Transverse colon (tissue), 4 donors: ENCODE measurements around the gene B3GALT5. TPM values are rescaled to one million over a fixed set of nuclear protein-coding genes. Genes with fewer than 3 reads are reported as not detected.

Source experiments
- DNase-seq: peaks from one replicate; pipeline ENCODE4 v3.0.0-alpha.2; 2019
- H3K27ac ChIP-seq, 4 donors: fragments of 200-600 bp; sonication (generic); 2 replicates each; pipeline ENCODE4 v1.5.1; 2016 to 2018; ENCODE audit warnings: inconsistent platforms in 4 of 4
- H3K27me3 ChIP-seq: fragments of 200-600 bp; sonication (generic); 2 replicates; pipeline ENCODE4 v1.5.1; 2017; ENCODE audit warnings: inconsistent platforms
- H3K36me3 ChIP-seq, 4 donors: fragments of 200-600 bp; sonication (generic); 2 replicates each; pipeline ENCODE4 v1.5.1; 2017 to 2019; ENCODE audit warnings: inconsistent platforms in 4 of 4
- H3K4me1 ChIP-seq, 4 donors: fragments of 200-600 bp; sonication (generic); 2 replicates each; pipeline ENCODE4 v1.5.1; 2017 to 2020; ENCODE audit warnings: inconsistent platforms in 4 of 4
- H3K4me3 ChIP-seq, 4 donors: fragments of 200-600 bp; sonication (generic); 1 replicate in 1 of 4; 2 replicates in 3 of 4; pipeline versions ENCODE4 v1.5.1 to v1.6.1; 2017 to 2019; ENCODE audit warnings: inconsistent platforms in 4 of 4
- H3K9me3 ChIP-seq, 2 donors: fragments of 200-600 bp; sonication (generic); 2 replicates each; pipeline ENCODE4 v1.5.1; 2017 to 2019; ENCODE audit warnings: inconsistent platforms in 2 of 2
- CTCF ChIP-seq, 5 experiments: fragments of 200-600 bp in 3 of 5; fragments of 450-650 bp in 2 of 5; sonication (generic) in 3 of 5; IDR thresholded peaks; 1 replicate in 2 of 5; 2 replicates in 3 of 5; pipeline ENCODE4 v1.5.1; 2016 to 2017; ENCODE audit warnings: antibody characterized with exemption in 5 of 5, inconsistent platforms in 3 of 5, mild to moderate bottlenecking in 2 of 5, moderate library complexity in 1 of 5
- EP300 ChIP-seq: sonication (generic); formaldehyde crosslinking; IDR thresholded peaks from one replicate; pipeline ENCODE4 v1.6.1; 2017; ENCODE audit warnings: antibody characterized with exemption, low read depth
- POLR2A ChIP-seq: fragments of 450-650 bp; IDR thresholded peaks from one replicate; pipeline ENCODE4 v1.6.1; 2016; ENCODE audit warnings: antibody characterized with exemption, mild to moderate bottlenecking, moderate library complexity
- POLR2AphosphoS5 ChIP-seq, 3 donors: sonication (generic); formaldehyde crosslinking; IDR thresholded peaks; one replicate each; pipeline ENCODE4 v1.6.1; 2016; ENCODE audit warnings: antibody characterized with exemption in 3 of 3
- WGBS, 2 donors: methylation state at CpG; one replicate each; pipeline ENCODE4 v1.1.5; 2018; ENCODE audit warnings: low coverage in 1 of 2; 5-methylcytosine and 5-hydroxymethylcytosine counted together
- in situ Hi-C, 4 donors: fragments of 200-750 bp; cut with MboI; loops; one replicate each; pipeline versions ENCODE4 v1.15.0 to v1.15.1; 2017; ENCODE audit warnings: low sequenced_read_pairs in 3 of 4, low pct_ligation_motif_present in 1 of 4, low pct_unique_long_range_greater_than_20kb in 1 of 4
- intact Hi-C: fragments of 100-400 bp; cut with DNase I; formaldehyde crosslinking; loops from one replicate; pipeline ENCODE4 v1.15.1; 2023; ENCODE audit warnings: low total_unique reads
- total RNA-seq, 4 donors: library from RNA; depleted of rRNA; stranded (reverse); fragments of >200 nt; gene quantifications; one replicate each; pipeline ENCODE4 v1.1.0, GENCODE V29; 2016

The B3GALT5 gene
- total RNA-seq, 4 donors from 2014 or later, result 31.4 to 81.9 (median 44.0) TPM

GRCh38 chr21:39715804-39716397, 103.2 kb downstream of the B3GALT5 start:
- no peak overlapping the region for H3K27ac ChIP-seq
- H3K36me3 ChIP-seq, result no peaks in the 10 kb centered on the region
- intact Hi-C loops, result loop anchor here (1.0 kb wide), 1 partner anchor 198 kb away; no protein-coding TSS in a partner anchor
- in situ Hi-C loops, result loop anchor here in 2 of 4 donors (5.0 kb wide), 1 partner anchor 199 kb away; no protein-coding TSS in a partner anchor
- H3K27me3 ChIP-seq, result no peaks in the 10 kb centered on the region
- no peak for TF ChIP-seq POLR2A
- peak; percentile 70 to 77 (median 72) for TF ChIP-seq CTCF (IDR thresholded peaks at IDR 0.05)
- H3K9me3 ChIP-seq, result no peaks in the 10 kb centered on the region
- no peak overlapping the region for H3K4me3 ChIP-seq
- peaks cover 0 to 9% (median 0%) of the 10 kb centered on the region in 4 donors for H3K4me1 ChIP-seq
- 28 to 32% methylated on average over 8 to 10 of the region's 10 CpGs for WGBS, 2 donors
- DNase-seq, result peak; percentile 68

GRCh38 chr21:39720126-39720778, 107.5 kb downstream of the B3GALT5 start:
- in situ Hi-C loops (loop anchor here in 2 of 4 donors (5.0 to 10.0 kb wide), 2 partner anchors 195 to 203 kb away; no protein-coding TSS in a partner anchor), intact Hi-C loops (no loop called here)

GRCh38 chr21:39721885-39722284, 109.1 kb downstream of the B3GALT5 start:
- Histone ChIP-seq H3K9me3 (no peaks in the 10 kb centered on the region), H3K27me3 (no peaks in the 10 kb centered on the region), H3K27ac (no peak overlapping the region), H3K4me3 (no peak overlapping the region), H3K36me3 (no peaks in the 10 kb centered on the region), H3K4me1 (no peaks in the 10 kb centered on the region)
- TF ChIP-seq POLR2AphosphoS5 (IDR thresholded peaks at IDR 0.05) (no peak), EP300 (no peak), CTCF (IDR thresholded peaks at IDR 0.05) (no peak)
- WGBS, 2 donors, result 72% methylated on average over 1 of the region's 1 CpG; no CpG with 5 or more reads in 1 of the 2 donors
- in situ Hi-C loops (loop anchor here in 2 of 4 donors (5.0 to 10.0 kb wide), 2 partner anchors 197 to 205 kb away; no protein-coding TSS in a partner anchor), intact Hi-C loops (no loop called here)
- peak; percentile 34 for DNase-seq

More at GRCh38 chr21:39720126-39720778, 107.5 kb downstream of the B3GALT5 start:
- Histone ChIP-seq H3K36me3 (no peaks in the 10 kb centered on the region), H3K4me3 (no peak overlapping the region), H3K27me3 (no peaks in the 10 kb centered on the region), H3K9me3 (no peaks in the 10 kb centered on the region), H3K27ac (no peak overlapping the region), H3K4me1 (peaks cover 0 to 8% (median 0%) of the 10 kb centered on the region in 4 donors)
- DNase-seq, result no peak
- no peak for TF ChIP-seq POLR2A
- WGBS, 2 donors, result 74 to 78% methylated on average over 4 to 5 of the region's 5 CpGs

Other genes starting within 250 kb of the B3GALT5 start
- under 1 TPM in 2 of 4 donors, not detected in 2; 0.55 to 0.79 TPM for gene LCA5L, start 167.2 kb upstream of the B3GALT5 start, total RNA-seq
- gene SH3BGR, start 161.0 kb upstream of the B3GALT5 start, total RNA-seq, result 10 to 100 TPM in 1 of 4 donors, 1 to 10 TPM in 3; 3.7 to 15.7 (median 7.9) TPM
- gene IGSF5, start 132.2 kb downstream of the B3GALT5 start, total RNA-seq, result under 1 TPM in 1 of 4 donors, not detected in 3; 0.27 TPM